WTC11 (cell line): ENCODE data around the gene DUOX1. TPM values are rescaled to one million over a fixed set of nuclear protein-coding genes. Genes with fewer than 3 reads are reported as not detected.

Experiments used
- ATAC-seq: fragments of 200-7000 bp; cut with Tn5 transposase; 2 replicates; pipeline ENCODE4 v1.10.0; 2021; ENCODE audit warnings: mild to moderate bottlenecking, moderate library complexity
- CTCF ChIA-PET: fragments of 300-600 bp; sonication (Branson Sonifier 250); formaldehyde crosslinking; loops from one replicate; lab custom pipeline; 2021; ENCODE audit warnings: antibody characterized with exemption; lab: Charles Lee
- POLR2A ChIA-PET: fragments of 350-600 bp; sonication (Branson Sonifier 250); formaldehyde crosslinking; loops from one replicate; lab custom pipeline; 2021; ENCODE audit warnings: antibody characterized with exemption; lab: Charles Lee
- DNase-seq: peaks from one replicate; pipeline ENCODE4 v3.0.0; 2021; ENCODE audit warnings: low spot score
- H3K27ac Mint-ChIP-seq: 2 replicates; pipeline ENCODE4 v1.8.0; 2021; ENCODE audit warnings: mixed read lengths
- H3K27me3 Mint-ChIP-seq: 2 replicates; pipeline ENCODE4 v1.8.0; 2021; ENCODE audit warnings: low read depth, mild to moderate bottlenecking, moderate library complexity, mixed read lengths
- H3K36me3 Mint-ChIP-seq: 2 replicates; pipeline ENCODE4 v1.8.0; 2021; ENCODE audit warnings: mixed read lengths
- H3K4me1 Mint-ChIP-seq: 2 replicates; pipeline ENCODE4 v1.8.0; 2022; ENCODE audit warnings: mixed read lengths
- H3K4me3 Mint-ChIP-seq: 2 replicates; pipeline ENCODE4 v1.8.0; 2021; ENCODE audit warnings: mild to moderate bottlenecking, moderate library complexity, mixed read lengths
- H3K9me3 Mint-ChIP-seq: 2 replicates; pipeline ENCODE4 v1.8.0; 2021; ENCODE audit warnings: mixed read lengths
- AFF4 ChIP-seq: sonication (generic); formaldehyde crosslinking; IDR thresholded peaks from 2 replicates; pipeline ENCODE4 v1.8.1; 2023; ENCODE audit warnings: mild to moderate bottlenecking, missing genetic modification reagents, borderline replicate concordance
- ATF2 ChIP-seq: sonication (generic); formaldehyde crosslinking; IDR thresholded peaks from 2 replicates; pipeline ENCODE4 v1.8.1; 2022; ENCODE audit warnings: low read depth, missing genetic modification reagents, borderline replicate concordance
- CTCF ChIP-seq: fragments of 200-600 bp; IDR thresholded peaks from 2 replicates; pipeline ENCODE4 v1.8.0; 2022; ENCODE audit warnings: antibody characterized with exemption
- E2F5 ChIP-seq: sonication (generic); formaldehyde crosslinking; IDR thresholded peaks from 2 replicates; pipeline ENCODE4 v1.8.1; 2022; ENCODE audit warnings: mild to moderate bottlenecking, moderate library complexity, missing genetic modification reagents
- ELF4 ChIP-seq: sonication (generic); formaldehyde crosslinking; IDR thresholded peaks from 2 replicates; pipeline ENCODE4 v1.8.1; 2022; ENCODE audit warnings: low read depth, mild to moderate bottlenecking, moderate library complexity, missing genetic modification reagents
- ESRRA ChIP-seq: sonication (generic); formaldehyde crosslinking; IDR thresholded peaks from 2 replicates; pipeline ENCODE4 v1.8.1; 2022; ENCODE audit warnings: mild to moderate bottlenecking, missing genetic modification reagents, borderline replicate concordance
- ETV6 ChIP-seq: sonication (generic); formaldehyde crosslinking; IDR thresholded peaks from 2 replicates; pipeline ENCODE4 v1.8.1; 2022; ENCODE audit warnings: mild to moderate bottlenecking, missing genetic modification reagents
- FOXJ3 ChIP-seq: sonication (generic); formaldehyde crosslinking; IDR thresholded peaks from 2 replicates; pipeline ENCODE4 v1.9.0; 2021; ENCODE audit warnings: missing genetic modification reagents, mild to moderate bottlenecking, borderline replicate concordance
- FOXK1 ChIP-seq: sonication (generic); formaldehyde crosslinking; IDR thresholded peaks from 2 replicates; pipeline ENCODE4 v1.8.0; 2022; ENCODE audit warnings: mild to moderate bottlenecking, moderate library complexity, missing genetic modification reagents
- GRHL2 ChIP-seq: fragments of 250-450 bp; sonication (Bioruptor Pico); IDR thresholded peaks from 2 replicates; pipeline ENCODE4 v1.8.0; 2022; ENCODE audit warnings: mild to moderate bottlenecking, moderate library complexity; ENCODE audit not compliant: insufficient replicate concordance, severe bottlenecking
- GTF2I ChIP-seq: fragments of 250-450 bp; sonication (Bioruptor Pico); conservative IDR thresholded peaks from 2 replicates; pipeline ENCODE4 v1.4.0; 2021; ENCODE audit warnings: mild to moderate bottlenecking
- HMGA2 ChIP-seq: fragments of 250-450 bp; sonication (Bioruptor Pico); IDR thresholded peaks from 2 replicates; pipeline ENCODE4 v1.4.0; 2021; ENCODE audit warnings: mild to moderate bottlenecking, moderate library complexity
- KAT7 ChIP-seq: sonication (generic); formaldehyde crosslinking; IDR thresholded peaks from 2 replicates; pipeline ENCODE4 v1.8.1; 2023; ENCODE audit warnings: missing genetic modification reagents, mild to moderate bottlenecking, borderline replicate concordance
- MAX ChIP-seq: sonication (generic); formaldehyde crosslinking; IDR thresholded peaks from 2 replicates; pipeline ENCODE4 v1.8.0; 2022; ENCODE audit warnings: mild to moderate bottlenecking, missing genetic modification reagents
- MLX ChIP-seq: sonication (generic); formaldehyde crosslinking; IDR thresholded peaks from 2 replicates; pipeline ENCODE4 v1.8.1; 2023; ENCODE audit warnings: mild to moderate bottlenecking, missing genetic modification reagents, moderate library complexity
- NR2C2 ChIP-seq: sonication (generic); formaldehyde crosslinking; IDR thresholded peaks from 2 replicates; pipeline ENCODE4 v1.8.0; 2022; ENCODE audit warnings: mild to moderate bottlenecking, missing genetic modification reagents
- PRRX2 ChIP-seq: fragments of 250-450 bp; sonication (Bioruptor Pico); IDR thresholded peaks from 2 replicates; pipeline ENCODE4 v1.8.0; 2021; ENCODE audit warnings: mild to moderate bottlenecking
- SOX15 ChIP-seq: fragments of 250-450 bp; sonication (Bioruptor Pico); IDR thresholded peaks from 2 replicates; pipeline ENCODE4 v1.9.0; 2021; ENCODE audit warnings: mild to moderate bottlenecking
- USF2 ChIP-seq: sonication (generic); formaldehyde crosslinking; IDR thresholded peaks from 2 replicates; pipeline ENCODE4 v1.8.1; 2023; ENCODE audit warnings: mild to moderate bottlenecking, missing genetic modification reagents, moderate library complexity
- ZBTB43 ChIP-seq: sonication (generic); formaldehyde crosslinking; IDR thresholded peaks from 2 replicates; pipeline ENCODE4 v1.8.1; 2023; ENCODE audit warnings: mild to moderate bottlenecking, missing genetic modification reagents
- ZNF671 ChIP-seq: fragments of 250-450 bp; sonication (Bioruptor Pico); IDR thresholded peaks from 2 replicates; pipeline ENCODE4 v1.8.0; 2021; ENCODE audit warnings: mild to moderate bottlenecking
- total RNA-seq: library from RNA; stranded (reverse); gene quantifications from 3 replicates; pipeline ENCODE4 v1.2.3, GENCODE V29; 2021

Gene DUOX1
- total RNA-seq, 1 experiment from 2014 or later, result 1.3 TPM

GRCh38 chr15:45091161-45091560 lies 38.6 kb upstream of the DUOX1 start:
- H3K36me3 Mint-ChIP-seq, result no peaks in the 10 kb centered on the region
- POLR2A ChIA-PET, result no interaction called here
- DNase-seq, result no peak
- no peak for ATAC-seq
- TF ChIP-seq FOXK1 (CRISPR knock-in tag), result no peak
- TF ChIP-seq CTCF, result no peak
- no peak for TF ChIP-seq FOXJ3
- TF ChIP-seq ZNF671 (CRISPR knock-in tag), result no peak
- no peak for TF ChIP-seq MLX (CRISPR knock-in tag)
- TF ChIP-seq USF2, result no peak
- TF ChIP-seq SOX15 (CRISPR knock-in tag), result no peak
- TF ChIP-seq, all 79 proteins: peak for 0
- Mint-ChIP-seq H3K9me3 (no peaks in the 10 kb centered on the region), H3K27me3 (peaks cover 16% of the 10 kb centered on the region), H3K27ac (no peak overlapping the region), H3K4me1 (no peaks in the 10 kb centered on the region), H3K4me3 (no peak overlapping the region)
- CTCF ChIA-PET, result interaction anchor here (1.5 kb wide), 1 partner anchor 27 kb away, joined by 3 read pairs; no protein-coding TSS in a partner anchor

- Mint-ChIP-seq H3K27me3 (peaks cover 16% of the 10 kb centered on the region), H3K9me3 (no peaks in the 10 kb centered on the region), H3K27ac (no peak overlapping the region), H3K4me1 (no peaks in the 10 kb centered on the region), H3K4me3 (no peak overlapping the region), H3K36me3 (no peaks in the 10 kb centered on the region)
- POLR2A ChIA-PET, result no interaction called here
- DNase-seq (no peak), ATAC-seq (no peak)
- TF ChIP-seq ESRRA (CRISPR knock-in tag) (no peak), GTF2I (CRISPR knock-in tag) (no peak), ZNF671 (CRISPR knock-in tag) (no peak), FOXK1 (CRISPR knock-in tag) (no peak), HMGA2 (no peak), GRHL2 (CRISPR knock-in tag) (no peak), AFF4 (no peak)
- CTCF ChIA-PET, result interaction anchor here (1.2 to 1.5 kb wide), 2 partner anchors 19 to 27 kb away, joined by 3 read pairs; no protein-coding TSS in a partner anchor
These were observed 38.2 kb upstream of the DUOX1 start for GRCh38 chr15:45091576-45091975.

GRCh38 chr15:45093013-45093412 lies 36.8 kb upstream of the DUOX1 start:
- peaks cover 16% of the 10 kb centered on the region for H3K27me3 Mint-ChIP-seq
- ATAC-seq (no peak), DNase-seq (no peak)
- no peak overlapping the region for H3K27ac Mint-ChIP-seq
- no peaks in the 10 kb centered on the region for H3K4me1 Mint-ChIP-seq
- ChIA-PET POLR2A (no interaction called here), CTCF (interaction anchor here (1.2 to 3.3 kb wide), 2 partner anchors 17 to 25 kb away, joined by 3 to 14 read pairs; no protein-coding TSS in a partner anchor)
- no peaks in the 10 kb centered on the region for H3K9me3 Mint-ChIP-seq
- H3K36me3 Mint-ChIP-seq, result no peaks in the 10 kb centered on the region
- no peak overlapping the region for H3K4me3 Mint-ChIP-seq
- no peak for TF ChIP-seq ZBTB43 (CRISPR knock-in tag)
- TF ChIP-seq ATF2 (CRISPR knock-in tag), result no peak
- TF ChIP-seq MAX (CRISPR knock-in tag), result no peak
- no peak for TF ChIP-seq PRRX2 (CRISPR knock-in tag)
- no peak for TF ChIP-seq NR2C2
- no peak for TF ChIP-seq KAT7 (CRISPR knock-in tag)
- no peak for TF ChIP-seq E2F5 (CRISPR knock-in tag)
- no peak for TF ChIP-seq ELF4 (CRISPR knock-in tag)
- TF ChIP-seq ETV6 (CRISPR knock-in tag), result no peak
